HL-60 (cell line): ENCODE measurements around the gene MLC1.

Source experiments
- DNase-seq, 2 experiments: peaks; one replicate each; pipeline ENCODE4 v3.0.0-alpha.2; 2010 to 2020; ENCODE audit warnings: low read depth in 1 of 2, low spot score in 1 of 2
- H3K27ac ChIP-seq: fragments of 250-450 bp; sonication (Bioruptor Pico); replicated peaks from 2 replicates; pipeline ENCODE4 v1.5.1; 2020; ENCODE audit warnings: mild to moderate bottlenecking, moderate library complexity
- H3K27me3 ChIP-seq: fragments of 250-450 bp; sonication (Bioruptor Pico); 2 replicates; pipeline ENCODE4 v1.5.1; 2021; ENCODE audit warnings: mild to moderate bottlenecking, moderate library complexity; ENCODE audit not compliant: insufficient read depth, poor library complexity, severe bottlenecking
- H3K4me3 ChIP-seq: replicated peaks from 2 replicates; pipeline ENCODE4 v1.5.1; 2011; ENCODE audit warnings: mild to moderate bottlenecking, control low read depth, low read length; ENCODE audit not compliant: insufficient read depth
- CTCF ChIP-seq: IDR thresholded peaks from one replicate; pipeline ENCODE4 v1.5.1; 2011; ENCODE audit warnings: low read length, control low read depth, inconsistent platforms; ENCODE audit not compliant: insufficient read depth
- GABPA ChIP-seq: IDR thresholded peaks from 2 replicates; pipeline ENCODE4 v1.6.1; 2012; ENCODE audit warnings: low read depth
- POLR2AphosphoS5 ChIP-seq: IDR thresholded peaks from 2 replicates; pipeline ENCODE4 v1.6.1; 2012; ENCODE audit warnings: low read depth
- SPI1 ChIP-seq: IDR thresholded peaks from 2 replicates; pipeline ENCODE4 v1.6.1; 2012; ENCODE audit warnings: low read depth, mild to moderate bottlenecking, borderline replicate concordance
- TF ChIP-seq, protein P1 (sequence below): IDR thresholded peaks from 2 replicates; pipeline ENCODE4 v1.6.1; 2012; ENCODE audit warnings: low read depth; ENCODE audit not compliant: insufficient replicate concordance

MLC1 gene

GRCh38 chr22:50015451-50016307, 69.5 kb downstream of the MLC1 start:
- Histone ChIP-seq H3K27ac (no peak overlapping the region), H3K27me3 (peaks cover 54% of the 10 kb centered on the region), H3K4me3 (no peak overlapping the region)
- DNase-seq, result no peak
- TF ChIP-seq GABPA (no peak), CTCF (no peak), SPI1 (no peak), POLR2AphosphoS5 (no peak)
- TF ChIP-seq, protein P1, sequence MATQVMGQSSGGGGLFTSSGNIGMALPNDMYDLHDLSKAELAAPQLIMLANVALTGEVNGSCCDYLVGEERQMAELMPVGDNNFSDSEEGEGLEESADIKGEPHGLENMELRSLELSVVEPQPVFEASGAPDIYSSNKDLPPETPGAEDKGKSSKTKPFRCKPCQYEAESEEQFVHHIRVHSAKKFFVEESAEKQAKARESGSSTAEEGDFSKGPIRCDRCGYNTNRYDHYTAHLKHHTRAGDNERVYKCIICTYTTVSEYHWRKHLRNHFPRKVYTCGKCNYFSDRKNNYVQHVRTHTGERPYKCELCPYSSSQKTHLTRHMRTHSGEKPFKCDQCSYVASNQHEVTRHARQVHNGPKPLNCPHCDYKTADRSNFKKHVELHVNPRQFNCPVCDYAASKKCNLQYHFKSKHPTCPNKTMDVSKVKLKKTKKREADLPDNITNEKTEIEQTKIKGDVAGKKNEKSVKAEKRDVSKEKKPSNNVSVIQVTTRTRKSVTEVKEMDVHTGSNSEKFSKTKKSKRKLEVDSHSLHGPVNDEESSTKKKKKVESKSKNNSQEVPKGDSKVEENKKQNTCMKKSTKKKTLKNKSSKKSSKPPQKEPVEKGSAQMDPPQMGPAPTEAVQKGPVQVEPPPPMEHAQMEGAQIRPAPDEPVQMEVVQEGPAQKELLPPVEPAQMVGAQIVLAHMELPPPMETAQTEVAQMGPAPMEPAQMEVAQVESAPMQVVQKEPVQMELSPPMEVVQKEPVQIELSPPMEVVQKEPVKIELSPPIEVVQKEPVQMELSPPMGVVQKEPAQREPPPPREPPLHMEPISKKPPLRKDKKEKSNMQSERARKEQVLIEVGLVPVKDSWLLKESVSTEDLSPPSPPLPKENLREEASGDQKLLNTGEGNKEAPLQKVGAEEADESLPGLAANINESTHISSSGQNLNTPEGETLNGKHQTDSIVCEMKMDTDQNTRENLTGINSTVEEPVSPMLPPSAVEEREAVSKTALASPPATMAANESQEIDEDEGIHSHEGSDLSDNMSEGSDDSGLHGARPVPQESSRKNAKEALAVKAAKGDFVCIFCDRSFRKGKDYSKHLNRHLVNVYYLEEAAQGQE, result no peak

GRCh38 chr22:50014655-50015401, 70.4 kb downstream of the MLC1 start:
- TF ChIP-seq, protein P1, result no peak
- TF ChIP-seq CTCF (no peak), POLR2AphosphoS5 (no peak), SPI1 (no peak), GABPA (no peak)
- no peak for DNase-seq
- no peak overlapping the region for H3K4me3 ChIP-seq
- H3K27ac ChIP-seq, result no peak overlapping the region
- peaks cover 60% of the 10 kb centered on the region for H3K27me3 ChIP-seq

GRCh38 chr22:50014053-50014501, 71.1 kb downstream of the MLC1 start:
- Histone ChIP-seq H3K27me3 (peaks cover 60% of the 10 kb centered on the region), H3K4me3 (no peak overlapping the region), H3K27ac (no peak overlapping the region)
- TF ChIP-seq POLR2AphosphoS5, result no peak
- DNase-seq, result no peak
